Dermis blood vessel endothelial cell (primary cell): ENCODE data around the gene LRRC3B. TPM values are rescaled to one million over a fixed set of nuclear protein-coding genes. Genes with fewer than 3 reads are reported as not detected.
A peak's percentile ranks its signal among the peaks of the same experiment; 100 is the strongest.

Source experiments
- DNase-seq: peaks from one replicate; pipeline ENCODE4 v3.0.0; 2010
- total RNA-seq: library from RNA; depleted of rRNA; stranded (reverse); fragments of >200 nt; gene quantifications from 2 replicates; pipeline ENCODE4 v1.2.3, GENCODE V29; 2014

LRRC3B gene
- total RNA-seq, 1 donor from 2014 or later: not detected

- no peak for DNase-seq
These were observed 8.8 kb downstream of the LRRC3B start for GRCh38 chr3:26631390-26631738.

DNA sequence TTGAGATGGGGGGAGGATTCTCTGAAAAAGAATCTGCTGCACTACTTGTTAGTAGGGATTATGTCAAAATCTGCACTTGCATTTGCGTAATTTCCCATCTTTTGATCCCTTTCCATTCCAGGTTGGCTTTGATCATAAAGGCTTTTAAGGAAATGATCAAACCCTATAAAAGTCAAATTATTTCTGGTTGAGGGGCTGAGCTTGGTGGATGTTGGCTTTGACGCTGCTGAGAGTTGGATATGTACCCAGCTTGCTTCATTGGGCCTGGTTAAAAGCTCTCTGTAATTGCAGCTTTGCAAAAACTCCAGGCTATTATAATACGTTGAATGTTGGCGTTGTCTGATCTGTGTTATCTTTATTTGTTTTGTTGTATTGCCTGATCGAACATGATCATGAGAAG, 12.0 kb downstream of the LRRC3B start:
- DNase-seq: no peak

- DNase-seq: no peak
These were observed 13.6 kb downstream of the LRRC3B start for GRCh38 chr3:26636096-26636727.

DNA sequence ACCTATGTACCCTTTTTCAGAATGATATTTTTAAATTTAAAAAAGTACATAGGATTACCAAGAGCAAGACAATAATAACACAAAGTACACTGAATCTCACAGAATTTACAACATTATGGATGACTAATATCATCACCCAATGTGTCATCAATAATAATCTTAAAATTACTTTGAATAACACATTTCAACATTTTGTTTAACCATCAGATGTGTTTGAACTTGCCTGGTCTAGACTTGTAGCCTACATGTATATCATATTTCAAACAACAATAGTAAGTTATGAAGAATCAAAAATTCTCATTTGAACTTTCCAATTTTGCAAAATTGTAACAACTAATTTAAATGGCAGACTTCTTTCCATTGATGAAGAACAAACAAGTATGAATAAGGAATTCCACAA, 15.1 kb downstream of the LRRC3B start:
- DNase-seq: no peak

GRCh38 chr3:26638113-26638512, 15.5 kb downstream of the LRRC3B start:
- DNase-seq: no peak

GRCh38 chr3:26639339-26639738, 16.8 kb downstream of the LRRC3B start:
- no peak for DNase-seq

- DNase-seq: no peak
These were observed 24.5 kb downstream of the LRRC3B start for GRCh38 chr3:26647078-26647477.

GRCh38 chr3:26648461-26648860, 25.9 kb downstream of the LRRC3B start:
- DNase-seq: no peak

DNA sequence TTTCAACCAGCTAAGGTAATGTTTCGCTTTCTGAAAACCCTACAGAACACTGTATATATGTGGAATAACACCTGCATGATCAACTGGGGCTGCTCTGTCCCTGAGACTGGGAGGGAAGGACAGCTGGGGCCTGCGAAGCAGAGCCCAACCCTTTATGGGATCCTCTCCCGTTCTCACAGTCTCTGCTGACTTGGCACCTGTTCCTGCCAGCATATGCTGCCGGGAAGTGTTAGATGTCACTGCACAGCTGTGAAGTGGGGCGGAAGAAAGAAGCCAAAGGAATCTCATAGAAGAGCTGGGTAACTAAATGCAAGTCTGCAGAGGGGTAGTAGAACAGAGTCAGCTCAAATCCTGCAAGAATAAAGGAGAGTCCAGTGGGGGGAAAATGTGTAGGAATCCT, 29.6 kb downstream of the LRRC3B start:
- no peak for DNase-seq

GRCh38 chr3:26653811-26654425, 31.3 kb downstream of the LRRC3B start:
- DNase-seq: no peak

DNA sequence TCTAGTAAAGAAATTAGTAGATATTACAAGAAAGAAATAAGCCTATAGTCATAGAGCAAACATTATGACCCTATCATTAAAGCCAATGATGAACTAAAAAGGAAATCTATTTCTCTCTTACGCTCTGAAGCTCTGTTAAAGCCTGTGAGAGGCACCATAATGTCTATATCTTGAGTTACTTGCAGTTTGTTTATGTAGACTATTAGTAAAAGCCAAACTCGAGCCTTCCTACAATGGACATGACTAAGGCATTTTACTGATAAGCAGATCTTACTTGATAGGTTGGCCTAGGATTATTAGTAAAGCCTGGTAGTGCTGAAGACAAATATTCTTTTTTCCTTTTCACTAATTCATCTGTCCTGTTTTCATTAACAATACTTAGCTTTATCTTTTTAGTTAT, 32.7 kb downstream of the LRRC3B start:
- DNase-seq: no peak

DNA sequence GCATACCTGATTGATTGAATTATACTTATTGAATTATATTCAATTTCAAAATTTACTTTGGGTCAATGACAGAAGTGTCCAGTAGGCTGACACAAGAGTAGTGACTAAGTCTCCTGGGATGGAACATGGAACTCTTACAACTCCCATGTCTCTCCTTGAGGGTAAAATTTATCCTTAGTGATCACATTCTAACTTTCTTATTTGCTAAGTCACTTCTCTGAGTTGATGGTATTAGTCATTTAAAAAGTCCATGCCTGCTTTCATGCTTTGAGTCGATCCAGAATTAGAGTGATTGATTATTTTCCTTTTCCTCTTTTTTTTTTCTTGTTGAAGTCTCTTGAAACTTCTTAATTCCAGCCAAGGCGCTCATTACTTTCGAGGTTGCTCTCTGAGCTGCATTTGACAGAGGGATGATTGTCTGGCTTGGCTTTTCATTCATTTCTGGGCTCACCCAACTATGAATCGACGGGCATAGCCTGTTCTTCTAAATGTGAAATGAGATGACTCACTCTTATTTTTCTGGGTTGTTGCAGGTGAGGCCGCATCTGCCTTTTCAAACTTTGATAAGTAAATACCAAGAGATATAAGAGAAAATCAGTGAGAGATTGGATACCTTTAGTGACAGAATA, 34.9 kb downstream of the LRRC3B start:
- no peak for DNase-seq

DNA sequence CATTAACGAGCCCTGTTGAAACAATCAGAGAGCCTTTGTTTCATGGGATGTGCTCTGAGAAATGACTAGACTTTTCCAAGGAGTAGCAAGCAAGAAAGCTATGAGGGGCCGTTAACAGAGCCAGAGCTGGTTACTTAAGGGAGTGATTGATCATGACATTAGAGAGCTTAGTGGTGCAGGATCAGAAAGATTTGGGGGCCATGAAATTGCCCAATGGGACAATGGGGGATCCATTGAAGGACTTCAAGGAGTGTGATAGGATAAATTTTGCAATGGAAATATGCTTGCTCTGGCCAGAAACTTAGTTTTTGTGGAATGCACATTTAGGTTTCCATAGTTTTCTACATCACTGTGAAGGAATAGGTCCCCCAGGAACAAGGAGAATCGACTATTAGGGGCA, 45.6 kb downstream of the LRRC3B start:
- DNase-seq: no peak

GRCh38 chr3:26668696-26669095, 46.1 kb downstream of the LRRC3B start:
- DNase-seq: no peak

DNA sequence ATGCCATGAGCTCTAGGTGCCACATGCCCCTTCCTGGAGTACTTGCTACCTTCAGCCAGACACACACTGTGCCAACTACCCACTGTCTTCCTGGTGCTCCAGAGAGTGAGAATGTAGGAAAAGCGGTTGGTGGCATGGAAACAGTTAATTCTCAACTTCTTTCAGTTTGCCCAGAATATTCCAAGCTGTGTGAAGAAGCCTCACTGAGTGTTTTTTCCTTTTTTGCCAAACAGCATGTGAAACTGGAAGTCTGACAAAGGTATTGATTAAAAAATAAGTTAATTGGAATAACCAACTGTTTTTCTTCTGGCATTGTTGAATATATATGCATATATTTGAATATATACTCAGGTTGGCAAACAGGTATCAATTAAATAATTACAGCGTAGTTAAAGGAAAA, 52.8 kb downstream of the LRRC3B start:
- DNase-seq: no peak

DNA sequence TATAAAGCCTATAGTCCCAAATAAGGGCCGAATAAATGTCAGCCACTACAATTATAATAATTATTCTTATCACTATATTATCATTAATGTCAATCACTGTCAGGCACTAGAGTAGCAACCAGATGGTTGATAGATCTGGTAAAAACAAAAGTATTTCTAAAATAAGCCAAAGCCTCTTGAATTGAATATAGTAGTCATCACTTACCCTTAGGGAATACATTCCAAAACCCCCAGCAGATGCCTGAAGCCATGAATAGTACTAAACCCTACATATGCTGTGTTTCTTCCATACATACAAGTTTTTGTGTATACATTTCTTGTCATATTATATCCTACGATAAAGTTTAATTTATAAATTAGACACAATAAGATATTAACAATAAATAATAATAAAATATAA, 59.1 kb downstream of the LRRC3B start:
- DNase-seq: no peak

- no peak for DNase-seq
These were observed 59.8 kb downstream of the LRRC3B start for GRCh38 chr3:26682406-26682805.

DNA sequence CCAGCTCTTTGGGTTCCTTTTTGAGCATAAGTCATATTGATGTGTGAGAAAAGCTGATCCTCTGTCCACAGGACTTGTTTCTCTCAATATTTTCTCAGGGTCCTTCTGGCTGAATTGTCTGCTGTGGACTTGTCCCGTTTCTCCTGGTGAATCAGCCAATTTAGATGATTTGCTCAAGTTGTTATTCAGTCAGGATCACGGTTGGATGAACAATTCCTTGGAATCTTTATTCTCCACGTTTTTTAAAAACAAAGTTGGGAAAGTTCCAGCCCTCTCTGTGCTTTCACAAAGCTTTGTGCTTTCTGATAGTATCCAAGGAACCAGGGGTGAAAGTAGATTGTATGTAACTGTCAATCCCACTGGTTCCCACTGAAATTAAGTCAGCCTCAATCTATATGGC, 61.3 kb downstream of the LRRC3B start:
- DNase-seq: no peak

GRCh38 chr3:26687466-26687865, 64.9 kb downstream of the LRRC3B start:
- no peak for DNase-seq

- DNase-seq: no peak
These were observed 77.0 kb downstream of the LRRC3B start for GRCh38 chr3:26699553-26699952.

DNA sequence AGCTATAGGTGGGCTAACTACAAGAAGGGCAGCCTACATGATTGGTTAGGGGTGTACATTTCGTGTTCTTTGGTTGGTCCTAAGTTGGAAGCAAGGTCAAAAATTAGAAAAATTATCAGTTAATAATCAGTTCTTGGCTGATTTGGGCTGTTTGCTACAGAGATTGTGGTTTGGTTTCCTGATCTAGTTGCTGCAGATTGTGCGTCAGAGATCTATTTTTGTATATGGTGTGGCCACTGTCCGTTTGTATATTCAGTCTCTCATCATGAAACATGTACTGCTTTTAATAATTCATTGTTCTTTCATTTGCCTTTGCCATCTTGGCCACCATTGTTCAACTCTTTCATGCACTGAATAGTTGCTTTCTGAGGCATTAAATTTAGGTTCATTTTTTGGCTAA, 80.9 kb downstream of the LRRC3B start:
- DNase-seq: no peak

DNA sequence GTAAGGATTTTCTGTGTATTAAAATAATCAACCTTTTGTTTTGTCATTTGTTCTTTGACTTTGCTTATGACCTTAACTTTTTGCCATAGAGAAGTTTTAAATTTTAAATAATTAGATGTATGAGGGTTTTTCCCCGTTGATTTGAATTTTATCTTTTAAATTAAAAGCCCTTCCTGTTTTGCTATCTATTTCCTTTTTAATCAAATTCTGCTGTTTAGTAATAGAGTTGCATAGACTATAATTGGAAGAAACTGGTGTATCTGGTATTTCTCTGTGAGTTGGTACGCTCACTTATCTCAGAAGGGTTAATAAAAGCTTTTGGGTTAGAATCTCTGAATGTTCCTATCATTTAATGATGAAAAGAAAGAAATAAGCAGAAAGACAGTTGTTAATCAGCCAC, 82.2 kb downstream of the LRRC3B start:
- DNase-seq: no peak

GRCh38 chr3:26708501-26708900, 85.9 kb downstream of the LRRC3B start:
- DNase-seq: no peak

- DNase-seq: peak; percentile 15
These were observed 89.8 kb downstream of the LRRC3B start for GRCh38 chr3:26712211-26713026.
